Transverse colon (tissue), 4 donors: ENCODE measurements around the gene TMEM266. TPM values are rescaled to one million over a fixed set of nuclear protein-coding genes. Genes with fewer than 3 reads are reported as not detected.

Experiments
- DNase-seq: peaks from one replicate; pipeline ENCODE4 v3.0.0-alpha.2; 2019
- H3K27ac ChIP-seq, 4 donors: fragments of 200-600 bp; sonication (generic); 2 replicates each; pipeline ENCODE4 v1.5.1; 2016 to 2018; ENCODE audit warnings: inconsistent platforms in 4 of 4
- H3K27me3 ChIP-seq: fragments of 200-600 bp; sonication (generic); 2 replicates; pipeline ENCODE4 v1.5.1; 2017; ENCODE audit warnings: inconsistent platforms
- H3K36me3 ChIP-seq, 4 donors: fragments of 200-600 bp; sonication (generic); 2 replicates each; pipeline ENCODE4 v1.5.1; 2017 to 2019; ENCODE audit warnings: inconsistent platforms in 4 of 4
- H3K4me1 ChIP-seq, 4 donors: fragments of 200-600 bp; sonication (generic); 2 replicates each; pipeline ENCODE4 v1.5.1; 2017 to 2020; ENCODE audit warnings: inconsistent platforms in 4 of 4
- H3K4me3 ChIP-seq, 4 donors: fragments of 200-600 bp; sonication (generic); 1 replicate in 1 of 4; 2 replicates in 3 of 4; pipeline versions ENCODE4 v1.5.1 to v1.6.1; 2017 to 2019; ENCODE audit warnings: inconsistent platforms in 4 of 4
- H3K9me3 ChIP-seq, 2 donors: fragments of 200-600 bp; sonication (generic); 2 replicates each; pipeline ENCODE4 v1.5.1; 2017 to 2019; ENCODE audit warnings: inconsistent platforms in 2 of 2
- EP300 ChIP-seq: sonication (generic); formaldehyde crosslinking; IDR thresholded peaks from one replicate; pipeline ENCODE4 v1.6.1; 2017; ENCODE audit warnings: antibody characterized with exemption, low read depth
- POLR2A ChIP-seq: fragments of 450-650 bp; IDR thresholded peaks from one replicate; pipeline ENCODE4 v1.6.1; 2016; ENCODE audit warnings: antibody characterized with exemption, mild to moderate bottlenecking, moderate library complexity
- POLR2AphosphoS5 ChIP-seq, 3 donors: sonication (generic); formaldehyde crosslinking; IDR thresholded peaks; one replicate each; pipeline ENCODE4 v1.6.1; 2016; ENCODE audit warnings: antibody characterized with exemption in 3 of 3
- WGBS, 2 donors: methylation state at CpG; one replicate each; pipeline ENCODE4 v1.1.5; 2018; ENCODE audit warnings: low coverage in 1 of 2; 5-methylcytosine and 5-hydroxymethylcytosine counted together
- in situ Hi-C, 4 donors: fragments of 200-750 bp; cut with MboI; loops; one replicate each; pipeline versions ENCODE4 v1.15.0 to v1.15.1; 2017; ENCODE audit warnings: low sequenced_read_pairs in 3 of 4, low pct_ligation_motif_present in 1 of 4, low pct_unique_long_range_greater_than_20kb in 1 of 4
- intact Hi-C: fragments of 100-400 bp; cut with DNase I; formaldehyde crosslinking; loops from one replicate; pipeline ENCODE4 v1.15.1; 2023; ENCODE audit warnings: low total_unique reads
- total RNA-seq, 4 donors: library from RNA; depleted of rRNA; stranded (reverse); fragments of >200 nt; gene quantifications; one replicate each; pipeline ENCODE4 v1.1.0, GENCODE V29; 2016
- TF ChIP-seq, protein P1 (sequence below), 5 experiments: fragments of 200-600 bp in 3 of 5; fragments of 450-650 bp in 2 of 5; sonication (generic) in 3 of 5; IDR thresholded peaks; 1 replicate in 2 of 5; 2 replicates in 3 of 5; pipeline ENCODE4 v1.5.1; 2016 to 2017; ENCODE audit warnings: antibody characterized with exemption in 5 of 5, inconsistent platforms in 3 of 5, mild to moderate bottlenecking in 2 of 5, moderate library complexity in 1 of 5

TMEM266 gene
- total RNA-seq, 4 donors from 2014 or later: 0.41 TPM; not detected in 3

DNA sequence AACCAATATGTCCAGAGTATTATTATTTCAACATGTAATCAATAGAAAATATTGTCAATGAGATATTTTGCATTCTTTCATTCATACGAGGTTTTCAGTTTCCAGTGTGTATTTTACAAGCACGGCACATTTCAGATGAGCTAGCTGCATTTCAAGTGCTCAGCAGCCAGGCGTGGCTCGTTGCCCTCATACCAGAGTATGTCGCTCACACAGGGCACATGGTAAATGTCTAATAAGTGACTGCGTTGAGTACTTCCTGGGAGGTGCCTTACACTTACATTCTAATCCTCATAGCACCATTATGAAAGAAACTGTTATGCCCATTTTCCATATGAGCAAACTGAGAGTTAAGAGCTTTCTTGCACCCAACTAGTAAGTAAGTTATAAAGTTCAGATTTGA lies 47.4 kb downstream of the TMEM266 start:
- no peak for TF ChIP-seq EP300
- TF ChIP-seq, protein P1, sequence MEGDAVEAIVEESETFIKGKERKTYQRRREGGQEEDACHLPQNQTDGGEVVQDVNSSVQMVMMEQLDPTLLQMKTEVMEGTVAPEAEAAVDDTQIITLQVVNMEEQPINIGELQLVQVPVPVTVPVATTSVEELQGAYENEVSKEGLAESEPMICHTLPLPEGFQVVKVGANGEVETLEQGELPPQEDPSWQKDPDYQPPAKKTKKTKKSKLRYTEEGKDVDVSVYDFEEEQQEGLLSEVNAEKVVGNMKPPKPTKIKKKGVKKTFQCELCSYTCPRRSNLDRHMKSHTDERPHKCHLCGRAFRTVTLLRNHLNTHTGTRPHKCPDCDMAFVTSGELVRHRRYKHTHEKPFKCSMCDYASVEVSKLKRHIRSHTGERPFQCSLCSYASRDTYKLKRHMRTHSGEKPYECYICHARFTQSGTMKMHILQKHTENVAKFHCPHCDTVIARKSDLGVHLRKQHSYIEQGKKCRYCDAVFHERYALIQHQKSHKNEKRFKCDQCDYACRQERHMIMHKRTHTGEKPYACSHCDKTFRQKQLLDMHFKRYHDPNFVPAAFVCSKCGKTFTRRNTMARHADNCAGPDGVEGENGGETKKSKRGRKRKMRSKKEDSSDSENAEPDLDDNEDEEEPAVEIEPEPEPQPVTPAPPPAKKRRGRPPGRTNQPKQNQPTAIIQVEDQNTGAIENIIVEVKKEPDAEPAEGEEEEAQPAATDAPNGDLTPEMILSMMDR (IDR thresholded peaks at IDR 0.05): no peak
- TF ChIP-seq POLR2AphosphoS5 (IDR thresholded peaks at IDR 0.05): no peak
- H3K27ac ChIP-seq: no peak overlapping the region
- 66 to 69% methylated on average over 3 to 6 of the region's 6 CpGs for WGBS, 2 donors
- H3K36me3 ChIP-seq: no peaks in the 10 kb centered on the region
- H3K27me3 ChIP-seq: peaks cover 5% of the 10 kb centered on the region
- intact Hi-C loops: no loop called here
- H3K9me3 ChIP-seq: no peaks in the 10 kb centered on the region
- no peak overlapping the region for H3K4me3 ChIP-seq
- no peaks in the 10 kb centered on the region for H3K4me1 ChIP-seq
- in situ Hi-C loops: no loop called here
- no peak for DNase-seq

DNA sequence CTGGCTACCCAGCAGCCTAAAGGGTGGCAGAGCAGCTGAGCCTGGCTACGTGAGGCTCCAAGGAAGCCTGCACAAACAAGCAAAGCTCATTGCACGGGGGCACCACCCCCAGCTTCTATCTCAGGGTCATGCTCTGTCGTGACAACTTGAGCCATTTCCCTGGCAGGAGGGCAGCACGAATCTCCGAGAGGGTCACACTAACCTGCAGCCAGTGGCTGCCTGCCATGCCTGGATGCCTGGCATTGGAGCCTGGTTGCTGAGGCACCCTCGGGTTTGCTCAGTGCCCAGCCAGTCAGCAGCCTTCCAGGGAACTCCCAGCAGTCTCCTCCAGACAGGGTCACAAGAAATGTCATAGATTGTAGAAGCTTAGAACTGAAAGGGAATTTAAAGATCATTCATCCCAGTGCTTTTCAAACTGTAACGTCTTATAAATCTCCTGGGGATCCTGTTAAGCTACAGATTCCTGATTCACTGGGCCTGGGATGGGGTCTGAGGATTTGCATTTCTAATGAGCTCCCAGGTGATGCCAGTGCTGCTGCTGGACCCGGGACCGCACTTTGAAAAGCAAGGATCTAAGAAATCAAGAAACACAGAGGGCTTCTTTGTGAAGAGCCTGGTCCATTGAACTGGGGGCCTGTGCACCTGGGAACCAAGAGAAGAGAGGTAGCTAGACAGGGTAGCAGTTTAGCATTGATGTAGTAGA lies 48.4 kb downstream of the TMEM266 start:
- peaks cover 3% of the 10 kb centered on the region for H3K27me3 ChIP-seq
- 58 to 92% methylated on average over 2 to 9 of the region's 9 CpGs for WGBS, 2 donors
- intact Hi-C loops (no loop called here), in situ Hi-C loops (no loop called here)
- no peaks in the 10 kb centered on the region for H3K36me3 ChIP-seq
- TF ChIP-seq, protein P1 (IDR thresholded peaks at IDR 0.05): no peak
- no peak for TF ChIP-seq POLR2A
- no peak for TF ChIP-seq POLR2AphosphoS5 (IDR thresholded peaks at IDR 0.05)
- TF ChIP-seq EP300: no peak
- H3K4me3 ChIP-seq: no peak overlapping the region
- no peak overlapping the region for H3K27ac ChIP-seq
- H3K4me1 ChIP-seq: no peaks in the 10 kb centered on the region
- H3K9me3 ChIP-seq: no peaks in the 10 kb centered on the region
- DNase-seq: no peak

DNA sequence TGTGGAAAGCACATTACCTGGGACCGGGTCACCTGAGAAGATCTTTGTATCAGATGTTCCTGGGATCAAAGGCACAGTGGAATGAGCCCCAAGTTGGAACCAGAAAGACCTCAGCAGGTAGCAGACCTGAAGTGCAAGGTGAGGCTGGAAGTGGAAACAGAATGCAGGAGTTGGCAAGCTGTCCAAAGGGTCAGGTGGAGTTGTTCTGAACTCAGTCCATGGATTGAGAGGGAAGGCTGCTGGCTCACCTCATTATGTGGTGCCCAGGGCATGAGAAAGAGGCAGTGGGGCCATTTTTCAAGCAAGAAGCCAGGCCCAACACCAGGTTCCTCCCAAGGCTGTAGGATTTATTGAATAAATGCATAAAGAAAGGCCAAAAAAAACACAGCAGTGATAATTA lies 49.3 kb downstream of the TMEM266 start:
- Histone ChIP-seq H3K36me3 (no peaks in the 10 kb centered on the region), H3K27me3 (no peaks in the 10 kb centered on the region), H3K4me3 (no peak overlapping the region), H3K27ac (no peak overlapping the region), H3K9me3 (no peaks in the 10 kb centered on the region), H3K4me1 (no peaks in the 10 kb centered on the region)
- no peak for DNase-seq
- TF ChIP-seq EP300: no peak
- TF ChIP-seq, protein P1 (IDR thresholded peaks at IDR 0.05): no peak
- in situ Hi-C loops: no loop called here
- WGBS, 2 donors: 78% methylated on average over 1 of the region's 1 CpG; no CpG with 5 or more reads in 1 of the 2 donors
- intact Hi-C loops: no loop called here

DNA sequence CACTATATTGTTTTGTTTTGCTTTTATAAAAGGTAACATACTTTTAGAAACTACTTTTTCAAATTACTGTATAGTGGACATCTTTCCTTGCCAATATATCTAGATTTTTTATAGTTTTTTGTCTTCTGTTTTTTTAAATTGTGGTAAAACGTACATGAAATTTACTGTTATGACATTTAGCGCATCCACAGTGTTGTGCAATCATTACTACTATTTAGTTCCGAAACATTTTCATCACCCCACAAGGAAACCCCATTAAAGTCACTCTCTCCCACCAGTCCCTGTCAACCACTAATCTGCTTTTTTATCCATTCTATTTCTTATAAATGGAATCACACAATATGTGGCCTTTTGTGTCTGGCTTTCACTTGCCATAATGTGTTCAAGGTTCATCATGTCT lies 54.8 kb downstream of the TMEM266 start:
- Histone ChIP-seq H3K27me3 (peaks cover 3% of the 10 kb centered on the region), H3K27ac (no peak overlapping the region), H3K36me3 (no peaks in the 10 kb centered on the region), H3K4me1 (no peaks in the 10 kb centered on the region), H3K4me3 (no peak overlapping the region), H3K9me3 (no peaks in the 10 kb centered on the region)
- 77 to 81% methylated on average over 3 of the region's 3 CpGs for WGBS, 2 donors
- no peak for TF ChIP-seq EP300
- TF ChIP-seq, protein P1 (IDR thresholded peaks at IDR 0.05): no peak
- no peak for TF ChIP-seq POLR2AphosphoS5 (IDR thresholded peaks at IDR 0.05)
- no peak for TF ChIP-seq POLR2A
- in situ Hi-C loops (no loop called here), intact Hi-C loops (no loop called here)
- DNase-seq: no peak
